NCI-H2227 (cell line): ENCODE results near the gene CCL25.

Experiments
- DNase-seq: peaks from one replicate; lab custom pipeline; 2025; ENCODE audit not compliant: unreplicated experiment; lab: John Stamatoyannopoulos, UW

The CCL25 gene

DNA sequence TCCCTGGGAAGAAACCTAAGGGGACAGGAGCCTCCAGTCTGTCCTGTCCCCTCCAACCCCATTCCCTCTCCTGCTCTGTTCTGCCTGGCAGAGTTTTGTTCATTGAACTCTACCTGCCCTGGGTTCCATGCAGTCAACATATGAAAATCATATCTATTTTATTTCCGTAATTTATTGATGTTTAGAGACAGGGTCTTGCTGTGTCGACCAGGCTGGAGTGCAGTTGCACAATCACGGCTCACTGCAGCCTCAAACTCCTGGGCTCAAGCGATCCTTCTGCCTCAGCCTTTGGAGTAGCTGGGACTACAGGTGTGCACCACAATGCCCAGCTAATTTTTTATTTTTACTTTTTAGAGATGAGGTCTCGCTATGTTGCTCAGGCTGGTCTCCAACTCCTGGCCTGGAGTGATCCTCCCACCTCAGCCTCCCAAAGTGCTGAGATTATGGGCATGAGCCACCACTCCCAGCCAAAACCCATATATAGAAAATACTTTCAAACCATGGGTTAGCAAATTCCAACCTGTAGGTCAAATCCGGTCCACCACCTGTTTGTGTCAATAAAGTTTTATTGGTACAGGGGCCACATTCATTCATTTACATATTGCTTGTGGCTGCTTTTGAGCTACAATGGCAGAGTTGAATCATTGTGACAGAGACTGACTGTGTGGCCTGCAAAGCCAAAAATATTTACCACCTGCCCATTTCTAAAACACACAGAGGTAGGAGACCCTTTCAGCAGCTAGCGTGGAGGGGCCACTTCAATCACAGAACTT is 57.5 kb downstream of the CCL25 start:
- DNase-seq = no peak

GRCh38 chr19:8110931-8111330 is 58.4 kb downstream of the CCL25 start:
- DNase-seq = no peak

GRCh38 chr19:8111376-8111775 is 58.8 kb downstream of the CCL25 start:
- DNase-seq = no peak
